HEK293T (cell line): Measurements from ENCODE around the gene IRF8.
"Not testable (repeated sequence)": the region's sequence is repeated elsewhere in the genome, so short reads cannot be mapped to it uniquely, and the experiment has no call there.

ENCODE experiments used
- CTCF ChIA-PET: fragments of 350-600 bp; formaldehyde crosslinking; extraction: SDS; loops from one replicate; lab custom pipeline; 2021; ENCODE audit warnings: antibody characterized with exemption, inconsistent platforms; lab: Yijun Ruan, JAX
- POLR2A ChIA-PET: fragments of 350-600 bp; formaldehyde crosslinking; extraction: SDS; loops from one replicate; lab custom pipeline; 2020; ENCODE audit warnings: antibody characterized with exemption, inconsistent platforms; lab: Yijun Ruan, JAX
- DNase-seq: peaks from one replicate; pipeline ENCODE4 v3.0.0; 2012; ENCODE audit warnings: mixed read lengths; ENCODE audit errors: extremely low spot score
- ARNT ChIP-seq: fragments of 450-650 bp; IDR thresholded peaks from 2 replicates; pipeline ENCODE4 v1.6.1; 2017; ENCODE audit warnings: mild to moderate bottlenecking
- BHLHE40 ChIP-seq: fragments of 450-650 bp; IDR thresholded peaks from 2 replicates; pipeline ENCODE4 v1.6.1; 2016; ENCODE audit warnings: mild to moderate bottlenecking, moderate library complexity, borderline replicate concordance
- CTBP1 ChIP-seq: fragments of 450-650 bp; IDR thresholded peaks from 2 replicates; pipeline ENCODE4 v1.6.1; 2016; ENCODE audit warnings: borderline replicate concordance
- ELF4 ChIP-seq: fragments of 450-650 bp; IDR thresholded peaks from 2 replicates; pipeline ENCODE4 v1.6.1; 2017; ENCODE audit warnings: antibody characterized with exemption
- FOXA1 ChIP-seq: fragments of 450-650 bp; IDR thresholded peaks from 2 replicates; pipeline ENCODE4 v1.6.1; 2016; ENCODE audit warnings: mild to moderate bottlenecking
- FOXK2 ChIP-seq: fragments of 450-650 bp; IDR thresholded peaks from 2 replicates; pipeline ENCODE4 v1.6.1; 2016; ENCODE audit warnings: mild to moderate bottlenecking
- FOXM1 ChIP-seq: fragments of 450-650 bp; IDR thresholded peaks from 2 replicates; pipeline ENCODE4 v1.6.1; 2017; ENCODE audit warnings: mild to moderate bottlenecking, borderline replicate concordance
- HDGF ChIP-seq: fragments of 450-650 bp; IDR thresholded peaks from 2 replicates; pipeline ENCODE4 v1.6.1; 2017; ENCODE audit warnings: antibody characterized with exemption, borderline replicate concordance
- L3MBTL2 ChIP-seq: fragments of 450-650 bp; conservative IDR thresholded peaks from 2 replicates; pipeline ENCODE4 v1.6.1; 2016; ENCODE audit warnings: mild to moderate bottlenecking
- LEF1 ChIP-seq: fragments of 450-650 bp; IDR thresholded peaks from 2 replicates; pipeline ENCODE4 v1.6.1; 2017; ENCODE audit warnings: mild to moderate bottlenecking, borderline replicate concordance
- NFRKB ChIP-seq: fragments of 450-650 bp; IDR thresholded peaks from 2 replicates; pipeline ENCODE4 v1.6.1; 2016; ENCODE audit warnings: mild to moderate bottlenecking, moderate library complexity
- PKNOX1 ChIP-seq: fragments of 450-650 bp; IDR thresholded peaks from 2 replicates; pipeline ENCODE4 v1.6.1; 2016
- SP1 ChIP-seq: fragments of 450-650 bp; IDR thresholded peaks from 2 replicates; pipeline ENCODE4 v1.6.1; 2017
- SUZ12 ChIP-seq: fragments of 450-650 bp; IDR thresholded peaks from 2 replicates; pipeline ENCODE4 v1.6.1; 2016; ENCODE audit warnings: mild to moderate bottlenecking
- TARDBP ChIP-seq: fragments of 450-650 bp; IDR thresholded peaks from 2 replicates; pipeline ENCODE4 v1.6.1; 2016
- ZNF384 ChIP-seq: fragments of 450-650 bp; IDR thresholded peaks from 2 replicates; pipeline ENCODE4 v1.6.1; 2016

IRF8 gene

GRCh38 chr16:85853547-85854545 lies 45.1 kb upstream of the IRF8 start:
- POLR2A ChIA-PET: no interaction called here
- CTCF ChIA-PET: no interaction called here
- DNase-seq: no peak
- TF ChIP-seq CTBP1: no peak
- no peak for TF ChIP-seq ARNT

GRCh38 chr16:85854935-85855334 lies 44.0 kb upstream of the IRF8 start:
- no peak for TF ChIP-seq FOXK2
- TF ChIP-seq PKNOX1: no peak
- TF ChIP-seq LEF1: no peak
- no peak for TF ChIP-seq ARNT
- TF ChIP-seq ELF4: no peak
- TF ChIP-seq ZNF384: no peak
- TF ChIP-seq SP1: no peak
- POLR2A ChIA-PET: no interaction called here
- no peak for DNase-seq
- CTCF ChIA-PET: no interaction called here

GRCh38 chr16:85856079-85856478 lies 42.9 kb upstream of the IRF8 start:
- ChIA-PET CTCF (interaction anchor here (0.6 kb wide), 1 partner anchor 127 kb away, joined by 4 read pairs; no protein-coding TSS in a partner anchor), POLR2A (no interaction called here)
- DNase-seq: no peak
- TF ChIP-seq CTBP1 (no peak), FOXK2 (no peak), SUZ12 (no peak), PKNOX1 (no peak), FOXA1 (no peak)

- ChIA-PET POLR2A (no interaction called here), CTCF (no interaction called here)
- DNase-seq: no peak
- no peak for TF ChIP-seq FOXA1
- no peak for TF ChIP-seq NFRKB
- TF ChIP-seq SUZ12: no peak
- TF ChIP-seq CTBP1: no peak
Observed at GRCh38 chr16:85856585-85856984, 42.4 kb upstream of the IRF8 start.

GRCh38 chr16:85857406-85857805 lies 41.6 kb upstream of the IRF8 start:
- no peak for DNase-seq
- ChIA-PET POLR2A (no interaction called here), CTCF (no interaction called here)
- no peak for TF ChIP-seq ELF4

- POLR2A ChIA-PET, CTCF ChIA-PET, DNase-seq: not testable (repeated sequence)
Observed at GRCh38 chr16:85858571-85858970, 40.4 kb upstream of the IRF8 start.

- CTCF ChIA-PET: no interaction called here
- POLR2A ChIA-PET: no interaction called here
- DNase-seq: no peak
- no peak for TF ChIP-seq SUZ12
- no peak for TF ChIP-seq ELF4
- TF ChIP-seq TARDBP: no peak
- no peak for TF ChIP-seq BHLHE40
- no peak for TF ChIP-seq FOXM1
- no peak for TF ChIP-seq HDGF
- TF ChIP-seq PKNOX1: no peak
- no peak for TF ChIP-seq CTBP1
- TF ChIP-seq L3MBTL2: no peak
- TF ChIP-seq ZNF384: no peak
- no peak for TF ChIP-seq FOXA1
- no peak for TF ChIP-seq SP1
- no peak for TF ChIP-seq NFRKB
- TF ChIP-seq ARNT: no peak
Observed at GRCh38 chr16:85858984-85859817, 39.8 kb upstream of the IRF8 start.
